HG02970 (cell line): ENCODE results near the gene GABRA4.

Experiments
- ATAC-seq: cut with Tn5 transposase; IDR thresholded peaks from one replicate; pipeline ENCODE4 v1.9.1; 2021; ENCODE audit warnings: mild to moderate bottlenecking, moderate library complexity, moderate number of reproducible peaks; ENCODE audit not compliant: unreplicated experiment, low FRiP score

GABRA4 gene

GRCh38 chr4:46934726-46935125, 58.7 kb downstream of the GABRA4 start:
- no peak for ATAC-seq

- no peak for ATAC-seq
Measured at GRCh38 chr4:46933686-46934085, 59.7 kb downstream of the GABRA4 start.

GRCh38 chr4:46931981-46932380, 61.4 kb downstream of the GABRA4 start:
- ATAC-seq: peak; percentile 74

GRCh38 chr4:46930891-46931290, 62.5 kb downstream of the GABRA4 start:
- ATAC-seq: no peak

- ATAC-seq: no peak
Measured at GRCh38 chr4:46927201-46927600, 66.2 kb downstream of the GABRA4 start.

- ATAC-seq: no peak
Measured at GRCh38 chr4:46924789-46925529, 68.4 kb downstream of the GABRA4 start.

GRCh38 chr4:46922205-46922604, 71.2 kb downstream of the GABRA4 start:
- ATAC-seq: no peak

GRCh38 chr4:46909078-46909477, 84.3 kb downstream of the GABRA4 start, which contains the start of gene COX7B2:
Gene COX7B2 (minus strand): TSS chr4:46909245. CDS start chr4:46735192, 174,053 bp downstream.
- no peak for ATAC-seq

GRCh38 chr4:46908148-46908547, 85.2 kb downstream of the GABRA4 start:
- no peak for ATAC-seq

GRCh38 chr4:46900082-46900481, 93.3 kb downstream of the GABRA4 start:
- ATAC-seq: no peak

- no peak for ATAC-seq
Measured at GRCh38 chr4:46894826-46895225, 98.6 kb downstream of the GABRA4 start.

GRCh38 chr4:46890056-46890455, 103.3 kb downstream of the GABRA4 start:
- no peak for ATAC-seq

- ATAC-seq: no peak
Measured at GRCh38 chr4:46889410-46889809, 104.0 kb downstream of the GABRA4 start.

GRCh38 chr4:46886711-46887110, 106.7 kb downstream of the GABRA4 start:
- no peak for ATAC-seq

GRCh38 chr4:46878641-46879040, 114.7 kb downstream of the GABRA4 start:
- ATAC-seq: no peak

GRCh38 chr4:46874811-46875210, 118.6 kb downstream of the GABRA4 start:
- ATAC-seq: no peak

- ATAC-seq: no peak
Measured at GRCh38 chr4:46870411-46870810, 123.0 kb downstream of the GABRA4 start.
